ENCODE measurements around the gene ITGA5.
A peak's percentile ranks its signal among the peaks of the same experiment; 100 is the strongest.

ITGA5 gene

GRCh38 chr12:54417712-54418440, 1.2 kb downstream of the ITGA5 start:
- no peak for TF ChIP-seq CTCF (IDR thresholded peaks at IDR 0.05)
- peaks cover 4% of the 10 kb centered on the region for H3K27me3 Mint-ChIP-seq (ENCODE audit: low read depth, poor library complexity)
- H3K9me3 Mint-ChIP-seq = no peaks in the 10 kb centered on the region
- H3K4me1 Mint-ChIP-seq = peaks cover 81% of the 10 kb centered on the region
- H3K4me3 Mint-ChIP-seq = peak overlapping the region; percentile 96
- peak overlapping the region; percentile 49 for H3K27ac Mint-ChIP-seq
- H3K36me3 Mint-ChIP-seq (ENCODE audit: low read depth) = no peaks in the 10 kb centered on the region
- DNase-seq = peak; percentile 37

GRCh38 chr12:54416687-54417603, 2.1 kb downstream of the ITGA5 start:
- Mint-ChIP-seq H3K36me3 (ENCODE audit: low read depth) (no peaks in the 10 kb centered on the region), H3K27ac (peak overlapping the region; percentile 49), H3K4me1 (peaks cover 76% of the 10 kb centered on the region), H3K4me3 (peak overlapping the region; percentile 96), H3K27me3 (ENCODE audit: low read depth, poor library complexity) (peaks cover 4% of the 10 kb centered on the region), H3K9me3 (no peaks in the 10 kb centered on the region)
- no peak for TF ChIP-seq CTCF (IDR thresholded peaks at IDR 0.05)
- no peak for DNase-seq

GRCh38 chr12:54415221-54415929, 3.7 kb downstream of the ITGA5 start:
- Mint-ChIP-seq H3K4me3 (no peak overlapping the region), H3K27me3 (ENCODE audit: low read depth, poor library complexity) (no peaks in the 10 kb centered on the region), H3K27ac (no peak overlapping the region), H3K4me1 (peaks cover 64% of the 10 kb centered on the region), H3K36me3 (ENCODE audit: low read depth) (peaks cover 5% of the 10 kb centered on the region), H3K9me3 (no peaks in the 10 kb centered on the region)
- TF ChIP-seq CTCF (IDR thresholded peaks at IDR 0.05) = no peak
- no peak for DNase-seq

GRCh38 chr12:54413284-54414190, 5.5 kb downstream of the ITGA5 start:
- no peak overlapping the region for H3K4me3 Mint-ChIP-seq
- TF ChIP-seq CTCF (IDR thresholded peaks at IDR 0.05) = no peak
- H3K27ac Mint-ChIP-seq = no peak overlapping the region
- H3K36me3 Mint-ChIP-seq (ENCODE audit: low read depth) = peaks cover 9% of the 10 kb centered on the region
- no peaks in the 10 kb centered on the region for H3K9me3 Mint-ChIP-seq
- peaks cover 52% of the 10 kb centered on the region for H3K4me1 Mint-ChIP-seq
- no peaks in the 10 kb centered on the region for H3K27me3 Mint-ChIP-seq (ENCODE audit: low read depth, poor library complexity)
- no peak for DNase-seq

- no peak for DNase-seq
- H3K4me1 Mint-ChIP-seq = peaks cover 48% of the 10 kb centered on the region
- TF ChIP-seq CTCF (IDR thresholded peaks at IDR 0.05) = no peak
- H3K9me3 Mint-ChIP-seq = no peaks in the 10 kb centered on the region
- peaks cover 13% of the 10 kb centered on the region for H3K36me3 Mint-ChIP-seq (ENCODE audit: low read depth)
- no peak overlapping the region for H3K4me3 Mint-ChIP-seq
- no peaks in the 10 kb centered on the region for H3K27me3 Mint-ChIP-seq (ENCODE audit: low read depth, poor library complexity)
- H3K27ac Mint-ChIP-seq = no peak overlapping the region
Observed at GRCh38 chr12:54412786-54413185, 6.3 kb downstream of the ITGA5 start.

All from nephron progenitor cell (in vitro differentiated cells).